Astrocyte (in vitro differentiated cells and primary cell): Measurements from ENCODE around the gene GREM1. TPM values are rescaled to one million over a fixed set of nuclear protein-coding genes. Genes with fewer than 3 reads are reported as not detected.

ENCODE experiments used
- DNase-seq: peaks from one replicate; pipeline ENCODE4 v3.0.0-alpha.2; 2010; ENCODE audit warnings: low read depth
- FAIRE-seq: peaks from 2 replicates; lab custom pipeline; 2011; peaks lifted over from hg19 to GRCh38; lab: Jason Lieb, UNC
- H2AFZ ChIP-seq: 2 replicates; pipeline ENCODE4 v1.6.0; 2012; ENCODE audit warnings: low read depth, low read length, inconsistent platforms
- H3K27ac ChIP-seq: 2 replicates; pipeline ENCODE4 v1.5.1; 2011; ENCODE audit warnings: low read depth, low read length, inconsistent platforms
- H3K27me3 ChIP-seq: 2 replicates; pipeline ENCODE4 v1.6.0; 2011; ENCODE audit warnings: low read length, inconsistent platforms; ENCODE audit not compliant: insufficient read depth
- H3K36me3 ChIP-seq: 2 replicates; pipeline ENCODE4 v1.5.1; 2011; ENCODE audit warnings: low read length, inconsistent platforms; ENCODE audit not compliant: insufficient read depth
- H3K4me1 ChIP-seq: 2 replicates; pipeline ENCODE4 v1.5.1; 2011; ENCODE audit warnings: low read length, inconsistent platforms; ENCODE audit not compliant: insufficient read depth
- H3K4me2 ChIP-seq: 2 replicates; pipeline ENCODE4 v1.6.0; 2012; ENCODE audit warnings: low read length, inconsistent platforms
- H3K4me3 ChIP-seq: 2 replicates; pipeline ENCODE4 v1.5.1; 2011; ENCODE audit warnings: low read depth, mild to moderate bottlenecking, low read length, inconsistent platforms; ENCODE audit not compliant: insufficient read depth
- H3K79me2 ChIP-seq: 2 replicates; pipeline ENCODE4 v1.6.0; 2012; ENCODE audit warnings: mild to moderate bottlenecking, low read length, inconsistent platforms; ENCODE audit not compliant: insufficient read depth
- H3K9ac ChIP-seq: 2 replicates; pipeline ENCODE4 v1.6.0; 2012; ENCODE audit warnings: mild to moderate bottlenecking, low read length, inconsistent platforms
- H3K9me3 ChIP-seq: 2 replicates; pipeline ENCODE4 v1.5.1; 2012; ENCODE audit warnings: low read depth, mild to moderate bottlenecking, low read length, inconsistent platforms; ENCODE audit not compliant: insufficient read depth
- H4K20me1 ChIP-seq: 2 replicates; pipeline ENCODE4 v1.6.0; 2012; ENCODE audit warnings: low read length, inconsistent platforms; ENCODE audit not compliant: insufficient read depth
- H3K27ac Mint-ChIP-seq: one replicate; pipeline ENCODE4 v1.8.0; 2021; ENCODE audit warnings: mild to moderate bottlenecking, mixed read lengths; ENCODE audit not compliant: unreplicated experiment
- H3K27me3 Mint-ChIP-seq: one replicate; pipeline ENCODE4 v1.8.0; 2021; ENCODE audit warnings: low read depth, mixed read lengths; ENCODE audit not compliant: unreplicated experiment
- H3K36me3 Mint-ChIP-seq: one replicate; pipeline ENCODE4 v1.8.0; 2021; ENCODE audit warnings: low read depth, mixed read lengths; ENCODE audit not compliant: unreplicated experiment
- H3K4me1 Mint-ChIP-seq: one replicate; pipeline ENCODE4 v1.8.0; 2021; ENCODE audit warnings: low read depth, mixed read lengths; ENCODE audit not compliant: unreplicated experiment
- H3K4me3 Mint-ChIP-seq: one replicate; pipeline ENCODE4 v1.8.0; 2021; ENCODE audit warnings: mild to moderate bottlenecking, moderate library complexity, mixed read lengths; ENCODE audit not compliant: unreplicated experiment
- H3K9me3 Mint-ChIP-seq: one replicate; pipeline ENCODE4 v1.8.0; 2021; ENCODE audit warnings: mild to moderate bottlenecking, mixed read lengths; ENCODE audit not compliant: unreplicated experiment
- EZH2 ChIP-seq: IDR thresholded peaks from 2 replicates; pipeline ENCODE4 v1.6.1; 2012; ENCODE audit warnings: mild to moderate bottlenecking, low read length, inconsistent platforms; ENCODE audit not compliant: insufficient read depth
- total RNA-seq: library from RNA; stranded (reverse); gene quantifications from 2 replicates; pipeline ENCODE4 v1.2.1, GENCODE V29; 2021
- TF ChIP-seq, protein P1 (sequence below): IDR thresholded peaks from 2 replicates; pipeline ENCODE4 v1.5.1; 2011; ENCODE audit warnings: low read depth, mild to moderate bottlenecking, inconsistent platforms, low read length, moderate library complexity; ENCODE audit not compliant: insufficient read depth

GREM1 gene
- total RNA-seq, 1 donor from 2014 or later, result 112 TPM

DNA sequence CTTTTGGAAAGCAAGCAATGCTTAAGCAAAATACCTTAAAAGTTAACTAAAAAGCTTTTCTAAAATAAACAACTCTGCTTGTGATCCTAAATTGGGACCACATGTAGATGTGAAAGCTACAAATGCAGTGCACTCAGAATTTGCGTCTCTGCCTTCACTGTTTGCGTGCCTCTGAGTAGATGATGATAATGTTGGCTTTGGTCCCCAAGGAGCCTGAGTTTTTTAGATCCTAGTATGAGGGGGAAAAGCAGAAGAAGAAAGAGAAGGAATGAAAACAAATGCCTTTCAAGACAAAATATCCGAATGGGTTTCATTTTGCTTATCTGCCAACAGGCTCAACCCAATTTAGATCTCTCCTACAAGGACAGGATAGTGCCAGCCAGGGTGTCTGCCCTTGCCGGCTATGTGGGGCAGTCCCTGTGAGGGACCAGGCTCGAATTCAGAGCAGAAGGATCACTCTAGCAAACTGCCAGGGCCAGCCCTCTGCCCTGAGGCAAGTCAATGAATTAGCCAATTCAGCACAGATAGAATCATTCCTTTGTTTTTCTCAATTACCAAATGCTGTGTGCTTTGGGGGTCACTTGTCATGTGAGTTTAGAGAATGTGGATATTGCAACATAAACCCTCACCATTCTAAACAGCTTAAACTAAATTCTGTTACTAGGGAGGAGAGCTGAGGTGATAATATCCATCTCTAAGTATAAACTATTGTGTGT lies 47.8 kb upstream of the GREM1 start:
- no peaks in the 10 kb centered on the region for H3K36me3 ChIP-seq
- Mint-ChIP-seq H3K36me3 (no peaks in the 10 kb centered on the region), H3K27me3 (no peaks in the 10 kb centered on the region), H3K27ac (no peak overlapping the region), H3K4me3 (no peak overlapping the region), H3K9me3 (no peaks in the 10 kb centered on the region), H3K4me1 (peaks cover 3% of the 10 kb centered on the region)
- H3K9ac ChIP-seq, result no peak overlapping the region
- DNase-seq (no peak), FAIRE-seq (peak; percentile 76)
- H3K4me1 ChIP-seq, result no peaks in the 10 kb centered on the region
- H3K79me2 ChIP-seq, result no peaks in the 10 kb centered on the region
- TF ChIP-seq EZH2, result no peak
- TF ChIP-seq, protein P1, sequence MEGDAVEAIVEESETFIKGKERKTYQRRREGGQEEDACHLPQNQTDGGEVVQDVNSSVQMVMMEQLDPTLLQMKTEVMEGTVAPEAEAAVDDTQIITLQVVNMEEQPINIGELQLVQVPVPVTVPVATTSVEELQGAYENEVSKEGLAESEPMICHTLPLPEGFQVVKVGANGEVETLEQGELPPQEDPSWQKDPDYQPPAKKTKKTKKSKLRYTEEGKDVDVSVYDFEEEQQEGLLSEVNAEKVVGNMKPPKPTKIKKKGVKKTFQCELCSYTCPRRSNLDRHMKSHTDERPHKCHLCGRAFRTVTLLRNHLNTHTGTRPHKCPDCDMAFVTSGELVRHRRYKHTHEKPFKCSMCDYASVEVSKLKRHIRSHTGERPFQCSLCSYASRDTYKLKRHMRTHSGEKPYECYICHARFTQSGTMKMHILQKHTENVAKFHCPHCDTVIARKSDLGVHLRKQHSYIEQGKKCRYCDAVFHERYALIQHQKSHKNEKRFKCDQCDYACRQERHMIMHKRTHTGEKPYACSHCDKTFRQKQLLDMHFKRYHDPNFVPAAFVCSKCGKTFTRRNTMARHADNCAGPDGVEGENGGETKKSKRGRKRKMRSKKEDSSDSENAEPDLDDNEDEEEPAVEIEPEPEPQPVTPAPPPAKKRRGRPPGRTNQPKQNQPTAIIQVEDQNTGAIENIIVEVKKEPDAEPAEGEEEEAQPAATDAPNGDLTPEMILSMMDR, result no peak
- no peak overlapping the region for H3K27ac ChIP-seq
- H3K4me2 ChIP-seq, result peak overlapping the region; percentile 26
- H3K27me3 ChIP-seq, result no peaks in the 10 kb centered on the region
- H4K20me1 ChIP-seq, result no peaks in the 10 kb centered on the region
- H3K9me3 ChIP-seq, result no peaks in the 10 kb centered on the region
- no peak overlapping the region for H2AFZ ChIP-seq
- no peak overlapping the region for H3K4me3 ChIP-seq

DNA sequence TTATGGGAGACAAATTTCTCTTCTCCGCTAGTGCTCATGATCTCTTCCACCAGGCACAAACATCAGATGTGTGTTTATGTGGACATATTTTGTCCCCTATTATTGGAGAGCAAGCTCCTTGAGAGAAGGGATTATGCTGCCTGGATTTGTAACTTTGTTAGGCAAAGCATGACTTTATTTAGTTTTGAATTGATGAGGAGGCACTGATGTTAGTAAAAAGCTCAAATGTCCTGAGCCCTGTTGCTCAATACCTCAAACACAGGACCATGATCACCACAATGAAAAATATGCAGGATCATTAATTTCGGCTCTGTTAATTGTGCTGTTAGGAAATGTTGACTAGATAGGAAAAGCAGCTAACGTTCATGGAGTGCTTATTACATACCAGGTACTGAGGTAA lies 47.2 kb upstream of the GREM1 start:
- Histone ChIP-seq H4K20me1 (no peaks in the 10 kb centered on the region), H3K9me3 (no peaks in the 10 kb centered on the region), H3K4me2 (no peak overlapping the region), H3K79me2 (no peaks in the 10 kb centered on the region), H3K4me3 (no peak overlapping the region), H3K27ac (no peak overlapping the region), H3K4me1 (no peaks in the 10 kb centered on the region), H3K36me3 (no peaks in the 10 kb centered on the region), H3K9ac (no peak overlapping the region), H2AFZ (no peak overlapping the region), H3K27me3 (no peaks in the 10 kb centered on the region)
- Mint-ChIP-seq H3K36me3 (no peaks in the 10 kb centered on the region), H3K27ac (no peak overlapping the region), H3K4me1 (peaks cover 3% of the 10 kb centered on the region), H3K9me3 (no peaks in the 10 kb centered on the region), H3K4me3 (no peak overlapping the region), H3K27me3 (no peaks in the 10 kb centered on the region)
- TF ChIP-seq, protein P1, result no peak
- TF ChIP-seq EZH2, result no peak
- DNase-seq, result no peak
- no peak for FAIRE-seq
